ENCODE results near the gene CHRM4.
"Not testable (repeated sequence)": the region's sequence is repeated elsewhere in the genome, so short reads cannot be mapped to it uniquely, and the experiment has no call there.

Gene CHRM4

GRCh38 chr11:46373787-46374740, 17.5 kb downstream of the CHRM4 start:
- H3K4me3 Mint-ChIP-seq: no peak overlapping the region
- no peaks in the 10 kb centered on the region for H3K27me3 Mint-ChIP-seq
- no peak overlapping the region for H3K27ac Mint-ChIP-seq
- H3K9me3 Mint-ChIP-seq: no peaks in the 10 kb centered on the region
- H3K36me3 Mint-ChIP-seq (ENCODE audit: low read depth): peaks cover 100% of the 10 kb centered on the region
- peaks cover 20% of the 10 kb centered on the region for H3K4me1 Mint-ChIP-seq (ENCODE audit: low read depth)
- intact Hi-C loops (cut with micrococcal nuclease): no loop called here

GRCh38 chr11:46372501-46372900, 19.1 kb downstream of the CHRM4 start:
- peaks cover 100% of the 10 kb centered on the region for H3K36me3 Mint-ChIP-seq (ENCODE audit: low read depth)
- H3K27me3 Mint-ChIP-seq; intact Hi-C loops (cut with micrococcal nuclease): not testable (repeated sequence)

GRCh38 chr11:46372086-46372485, 19.5 kb downstream of the CHRM4 start:
- H3K4me3 Mint-ChIP-seq: no peak overlapping the region
- intact Hi-C loops (cut with micrococcal nuclease): no loop called here
- no peaks in the 10 kb centered on the region for H3K9me3 Mint-ChIP-seq
- no peaks in the 10 kb centered on the region for H3K27me3 Mint-ChIP-seq
- H3K4me1 Mint-ChIP-seq (ENCODE audit: low read depth): peaks cover 10% of the 10 kb centered on the region
- H3K36me3 Mint-ChIP-seq (ENCODE audit: low read depth): peaks cover 100% of the 10 kb centered on the region
- H3K27ac Mint-ChIP-seq: no peak overlapping the region

More at GRCh38 chr11:46372501-46372900, 19.1 kb downstream of the CHRM4 start:
- not testable (repeated sequence) for H3K27ac Mint-ChIP-seq; H3K9me3 Mint-ChIP-seq; H3K4me1 Mint-ChIP-seq (ENCODE audit: low read depth); H3K4me3 Mint-ChIP-seq

GRCh38 chr11:46371262-46371661, 20.3 kb downstream of the CHRM4 start:
- H3K27me3 Mint-ChIP-seq; H3K4me3 Mint-ChIP-seq; H3K9me3 Mint-ChIP-seq; intact Hi-C loops (cut with micrococcal nuclease); H3K27ac Mint-ChIP-seq: not testable (repeated sequence)
- Mint-ChIP-seq H3K4me1 (ENCODE audit: low read depth) (peaks cover 18% of the 10 kb centered on the region), H3K36me3 (ENCODE audit: low read depth) (peaks cover 100% of the 10 kb centered on the region)

- Mint-ChIP-seq H3K4me3 (no peak overlapping the region), H3K27me3 (no peaks in the 10 kb centered on the region), H3K4me1 (ENCODE audit: low read depth) (peaks cover 28% of the 10 kb centered on the region), H3K36me3 (ENCODE audit: low read depth) (peaks cover 99% of the 10 kb centered on the region), H3K27ac (no peak overlapping the region), H3K9me3 (no peaks in the 10 kb centered on the region)
- intact Hi-C loops (cut with micrococcal nuclease): no loop called here
Observed at GRCh38 chr11:46370253-46370652, 21.3 kb downstream of the CHRM4 start.

GRCh38 chr11:46369458-46370152, 22.0 kb downstream of the CHRM4 start:
- intact Hi-C loops (cut with micrococcal nuclease): no loop called here
- H3K4me3 Mint-ChIP-seq: no peak overlapping the region
- no peaks in the 10 kb centered on the region for H3K27me3 Mint-ChIP-seq
- no peak overlapping the region for H3K27ac Mint-ChIP-seq
- H3K36me3 Mint-ChIP-seq (ENCODE audit: low read depth): peaks cover 99% of the 10 kb centered on the region
- no peaks in the 10 kb centered on the region for H3K9me3 Mint-ChIP-seq
- peaks cover 34% of the 10 kb centered on the region for H3K4me1 Mint-ChIP-seq (ENCODE audit: low read depth)

- no peak overlapping the region for H3K4me3 Mint-ChIP-seq
- no peak overlapping the region for H3K27ac Mint-ChIP-seq
- peaks cover 52% of the 10 kb centered on the region for H3K4me1 Mint-ChIP-seq (ENCODE audit: low read depth)
- H3K27me3 Mint-ChIP-seq: no peaks in the 10 kb centered on the region
- H3K36me3 Mint-ChIP-seq (ENCODE audit: low read depth): peaks cover 89% of the 10 kb centered on the region
- no peaks in the 10 kb centered on the region for H3K9me3 Mint-ChIP-seq
- intact Hi-C loops (cut with micrococcal nuclease): loop anchor here (1.0 kb wide), 1 partner anchor 16 kb away; no protein-coding TSS in a partner anchor
Observed at GRCh38 chr11:46367916-46368267, 23.7 kb downstream of the CHRM4 start.

- H3K9me3 Mint-ChIP-seq: no peaks in the 10 kb centered on the region
- H3K27me3 Mint-ChIP-seq: no peaks in the 10 kb centered on the region
- H3K36me3 Mint-ChIP-seq (ENCODE audit: low read depth): peaks cover 84% of the 10 kb centered on the region
- H3K4me3 Mint-ChIP-seq: no peak overlapping the region
- no peak overlapping the region for H3K27ac Mint-ChIP-seq
- H3K4me1 Mint-ChIP-seq (ENCODE audit: low read depth): peaks cover 52% of the 10 kb centered on the region
- intact Hi-C loops (cut with micrococcal nuclease): loop anchor here (1.0 kb wide), 1 partner anchor 15 kb away; no protein-coding TSS in a partner anchor
Observed at GRCh38 chr11:46367244-46367915, 24.2 kb downstream of the CHRM4 start.

GRCh38 chr11:46366661-46367161, 24.9 kb downstream of the CHRM4 start:
- peaks cover 77% of the 10 kb centered on the region for H3K36me3 Mint-ChIP-seq (ENCODE audit: low read depth)
- no peaks in the 10 kb centered on the region for H3K9me3 Mint-ChIP-seq
- no peaks in the 10 kb centered on the region for H3K27me3 Mint-ChIP-seq
- no peak overlapping the region for H3K27ac Mint-ChIP-seq
- H3K4me3 Mint-ChIP-seq: no peak overlapping the region
- peaks cover 58% of the 10 kb centered on the region for H3K4me1 Mint-ChIP-seq (ENCODE audit: low read depth)
- intact Hi-C loops (cut with micrococcal nuclease): loop anchor here (1.0 kb wide), 1 partner anchor 14 kb away; no protein-coding TSS in a partner anchor

GRCh38 chr11:46366260-46366659, 25.3 kb downstream of the CHRM4 start:
- Mint-ChIP-seq H3K36me3 (ENCODE audit: low read depth) (peaks cover 73% of the 10 kb centered on the region), H3K27ac (no peak overlapping the region), H3K4me1 (ENCODE audit: low read depth) (peaks cover 63% of the 10 kb centered on the region), H3K27me3 (no peaks in the 10 kb centered on the region), H3K4me3 (no peak overlapping the region), H3K9me3 (no peaks in the 10 kb centered on the region)
- intact Hi-C loops (cut with micrococcal nuclease): no loop called here

- Mint-ChIP-seq H3K27me3 (no peaks in the 10 kb centered on the region), H3K27ac (peak overlapping the region; percentile 91)
Observed at GRCh38 chr11:46364791-46365190, 26.8 kb downstream of the CHRM4 start.

GRCh38 chr11:46364056-46364455, 27.5 kb downstream of the CHRM4 start:
- H3K36me3 Mint-ChIP-seq (ENCODE audit: low read depth): peaks cover 51% of the 10 kb centered on the region
- intact Hi-C loops (cut with micrococcal nuclease): no loop called here
- no peaks in the 10 kb centered on the region for H3K9me3 Mint-ChIP-seq
- peaks cover 74% of the 10 kb centered on the region for H3K4me1 Mint-ChIP-seq (ENCODE audit: low read depth)
- no peaks in the 10 kb centered on the region for H3K27me3 Mint-ChIP-seq
- H3K4me3 Mint-ChIP-seq: peak overlapping the region; percentile 2
- H3K27ac Mint-ChIP-seq: peak overlapping the region; percentile 91

More at GRCh38 chr11:46364791-46365190, 26.8 kb downstream of the CHRM4 start:
- peaks cover 74% of the 10 kb centered on the region for H3K4me1 Mint-ChIP-seq (ENCODE audit: low read depth)
- no peak overlapping the region for H3K4me3 Mint-ChIP-seq
- intact Hi-C loops (cut with micrococcal nuclease): no loop called here
- peaks cover 58% of the 10 kb centered on the region for H3K36me3 Mint-ChIP-seq (ENCODE audit: low read depth)
- no peaks in the 10 kb centered on the region for H3K9me3 Mint-ChIP-seq

GRCh38 chr11:46363455-46364005, 28.0 kb downstream of the CHRM4 start:
- H3K36me3 Mint-ChIP-seq (ENCODE audit: low read depth): peaks cover 45% of the 10 kb centered on the region
- intact Hi-C loops (cut with micrococcal nuclease): no loop called here
- no peaks in the 10 kb centered on the region for H3K9me3 Mint-ChIP-seq
- no peaks in the 10 kb centered on the region for H3K27me3 Mint-ChIP-seq
- H3K27ac Mint-ChIP-seq: peak overlapping the region; percentile 91
- H3K4me1 Mint-ChIP-seq (ENCODE audit: low read depth): peaks cover 74% of the 10 kb centered on the region
- peak overlapping the region; percentile 13 for H3K4me3 Mint-ChIP-seq

Measured in dendritic cell treated with granulocyte-macrophage colony-stimulating factor and Interleukin-4, amounts not matched to agents 40 ng/mL and 50 ng/mL, for 4 days (primary cell).